ENCODE results near the gene SLC9C1. TPM values are rescaled to one million over a fixed set of nuclear protein-coding genes. Genes with fewer than 3 reads are reported as not detected.
A peak's percentile ranks its signal among the peaks of the same experiment; 100 is the strongest.

Gene SLC9C1
- polyA plus RNA-seq, 1 donor (not counting 4 experiments of a cell fraction or from before 2014, with no cell fraction given) = not detected

GRCh38 chr3:112111785-112112402 is 182.1 kb downstream of the SLC9C1 start:
- no peak overlapping the region for H3K27ac ChIP-seq (ENCODE audit: control insufficient read depth, insufficient read depth, low read length)
- H2AFZ ChIP-seq (ENCODE audit: control insufficient read depth, low read length) = no peak overlapping the region
- no peaks in the 10 kb centered on the region for H3K9me1 ChIP-seq (ENCODE audit: control insufficient read depth, extremely low read depth, insufficient read depth, low read length)
- no peaks in the 10 kb centered on the region for H3K27me3 ChIP-seq (ENCODE audit: control insufficient read depth, extremely low read depth, insufficient read depth, low read length)
- H3K4me1 ChIP-seq (ENCODE audit: control insufficient read depth, extremely low read depth, insufficient read depth, low read length) = no peaks in the 10 kb centered on the region
- FAIRE-seq (peak; percentile 87), DNase-seq (ENCODE audit: low read depth, low spot score) (no peak)
- no peak overlapping the region for H3K4me3 ChIP-seq (ENCODE audit: control insufficient read depth in 2 of 3, extremely low read depth in 1 of 3, insufficient read depth in 2 of 3, low read depth in 1 of 3, low read length in 3 of 3)
- no peak for TF ChIP-seq EZH2 (IDR thresholded peaks at IDR 0.05; ENCODE audit: low read length)
- TF ChIP-seq, protein P1, sequence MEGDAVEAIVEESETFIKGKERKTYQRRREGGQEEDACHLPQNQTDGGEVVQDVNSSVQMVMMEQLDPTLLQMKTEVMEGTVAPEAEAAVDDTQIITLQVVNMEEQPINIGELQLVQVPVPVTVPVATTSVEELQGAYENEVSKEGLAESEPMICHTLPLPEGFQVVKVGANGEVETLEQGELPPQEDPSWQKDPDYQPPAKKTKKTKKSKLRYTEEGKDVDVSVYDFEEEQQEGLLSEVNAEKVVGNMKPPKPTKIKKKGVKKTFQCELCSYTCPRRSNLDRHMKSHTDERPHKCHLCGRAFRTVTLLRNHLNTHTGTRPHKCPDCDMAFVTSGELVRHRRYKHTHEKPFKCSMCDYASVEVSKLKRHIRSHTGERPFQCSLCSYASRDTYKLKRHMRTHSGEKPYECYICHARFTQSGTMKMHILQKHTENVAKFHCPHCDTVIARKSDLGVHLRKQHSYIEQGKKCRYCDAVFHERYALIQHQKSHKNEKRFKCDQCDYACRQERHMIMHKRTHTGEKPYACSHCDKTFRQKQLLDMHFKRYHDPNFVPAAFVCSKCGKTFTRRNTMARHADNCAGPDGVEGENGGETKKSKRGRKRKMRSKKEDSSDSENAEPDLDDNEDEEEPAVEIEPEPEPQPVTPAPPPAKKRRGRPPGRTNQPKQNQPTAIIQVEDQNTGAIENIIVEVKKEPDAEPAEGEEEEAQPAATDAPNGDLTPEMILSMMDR (optimal IDR thresholded peaks at IDR 0.05 in 1 of 3, IDR thresholded peaks at IDR 0.05 in 1 of 3, conservative IDR thresholded peaks at IDR 0.05 in 1 of 3; ENCODE audit: extremely low read depth in 1 of 3, insufficient read depth in 2 of 3, low read length in 3 of 3) = peak; percentile 83 to 94 (median 86)
- H3K4me2 ChIP-seq (ENCODE audit: control insufficient read depth, extremely low read depth, insufficient read depth, low read depth, low read length) = no peak overlapping the region
- peaks cover 26 to 33% of the 10 kb centered on the region in 2 experiments for H3K36me3 ChIP-seq (ENCODE audit: control insufficient read depth in 2 of 2, extremely low read depth in 1 of 2, insufficient read depth in 2 of 2, low read length in 2 of 2)
- no peak overlapping the region for H3K9ac ChIP-seq (ENCODE audit: control insufficient read depth, extremely low read depth, insufficient read depth, low read length)
- dilution Hi-C loops (cut with MboI; ENCODE audit: extremely low pct_ligation_motif_present, low sequenced_read_pairs) = no loop called here
- no peaks in the 10 kb centered on the region for H3K9me3 ChIP-seq (ENCODE audit: control insufficient read depth, low read depth, low read length)
- no peaks in the 10 kb centered on the region for H3K79me2 ChIP-seq (ENCODE audit: control insufficient read depth, insufficient read depth, low read length)
- H4K20me1 ChIP-seq (ENCODE audit: control insufficient read depth, extremely low read depth, insufficient read depth, low read length) = no peaks in the 10 kb centered on the region

DNA sequence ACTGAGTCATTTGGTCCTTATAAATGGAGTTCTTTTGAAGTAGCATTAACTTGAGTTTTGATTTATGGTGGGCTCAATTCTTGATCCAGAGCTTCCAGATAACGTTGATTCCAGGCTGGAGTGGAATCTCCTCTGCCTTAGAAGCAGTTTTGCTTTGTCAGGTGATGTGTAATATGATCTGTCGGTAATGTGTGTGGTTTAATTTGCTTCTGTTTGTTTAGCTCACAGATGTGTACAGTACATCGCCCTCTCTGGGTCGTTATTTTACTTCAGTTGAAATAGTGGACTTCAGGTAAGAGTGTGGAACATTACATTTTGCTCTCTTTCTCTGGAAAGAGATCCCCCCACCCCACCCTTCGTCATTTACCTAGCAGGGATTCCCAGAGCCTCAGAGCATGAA is 184.7 kb downstream of the SLC9C1 start:
- FAIRE-seq (no peak), DNase-seq (ENCODE audit: low read depth, low spot score) (no peak)
- H3K27ac ChIP-seq (ENCODE audit: control insufficient read depth, insufficient read depth, low read length) = no peak overlapping the region
- no peak overlapping the region for H3K4me2 ChIP-seq (ENCODE audit: control insufficient read depth, extremely low read depth, insufficient read depth, low read depth, low read length)
- TF ChIP-seq, protein P1 (optimal IDR thresholded peaks at IDR 0.05 in 1 of 3, IDR thresholded peaks at IDR 0.05 in 1 of 3, conservative IDR thresholded peaks at IDR 0.05 in 1 of 3; ENCODE audit: extremely low read depth in 1 of 3, insufficient read depth in 2 of 3, low read length in 3 of 3) = no peak
- TF ChIP-seq EZH2 (IDR thresholded peaks at IDR 0.05; ENCODE audit: low read length) = no peak
- H3K9me3 ChIP-seq (ENCODE audit: control insufficient read depth, low read depth, low read length) = no peaks in the 10 kb centered on the region
- no peak overlapping the region for H3K4me3 ChIP-seq (ENCODE audit: control insufficient read depth in 2 of 3, extremely low read depth in 1 of 3, insufficient read depth in 2 of 3, low read depth in 1 of 3, low read length in 3 of 3)
- peaks cover 37 to 39% of the 10 kb centered on the region in 2 experiments for H3K36me3 ChIP-seq (ENCODE audit: control insufficient read depth in 2 of 2, extremely low read depth in 1 of 2, insufficient read depth in 2 of 2, low read length in 2 of 2)
- dilution Hi-C loops (cut with MboI; ENCODE audit: extremely low pct_ligation_motif_present, low sequenced_read_pairs) = no loop called here
- no peaks in the 10 kb centered on the region for H3K79me2 ChIP-seq (ENCODE audit: control insufficient read depth, insufficient read depth, low read length)
- H3K9me1 ChIP-seq (ENCODE audit: control insufficient read depth, extremely low read depth, insufficient read depth, low read length) = no peaks in the 10 kb centered on the region
- H2AFZ ChIP-seq (ENCODE audit: control insufficient read depth, low read length) = no peak overlapping the region
- H4K20me1 ChIP-seq (ENCODE audit: control insufficient read depth, extremely low read depth, insufficient read depth, low read length) = no peaks in the 10 kb centered on the region
- H3K27me3 ChIP-seq (ENCODE audit: control insufficient read depth, extremely low read depth, insufficient read depth, low read length) = no peaks in the 10 kb centered on the region
- H3K4me1 ChIP-seq (ENCODE audit: control insufficient read depth, extremely low read depth, insufficient read depth, low read length) = no peaks in the 10 kb centered on the region
- H3K9ac ChIP-seq (ENCODE audit: control insufficient read depth, extremely low read depth, insufficient read depth, low read length) = no peak overlapping the region

Measured in keratinocyte (primary cell).